Suprapubic skin (tissue), 4 donors: Measurements from ENCODE around the gene USP38.

Source experiments
- CTCF ChIP-seq, 2 donors: fragments of 200-600 bp in 1 of 2; fragments of 450-650 bp in 1 of 2; sonication (generic) in 1 of 2; IDR thresholded peaks; one replicate each; pipeline ENCODE4 v1.5.1; 2016 to 2019; ENCODE audit warnings: antibody characterized with exemption in 2 of 2, mild to moderate bottlenecking in 1 of 2, moderate library complexity in 1 of 2
- EP300 ChIP-seq: sonication (generic); formaldehyde crosslinking; IDR thresholded peaks from one replicate; pipeline ENCODE4 v1.6.1; 2017; ENCODE audit warnings: antibody characterized with exemption
- POLR2A ChIP-seq, 2 donors: fragments of 450-650 bp; IDR thresholded peaks; one replicate each; pipeline ENCODE4 v1.6.1; 2017; ENCODE audit warnings: antibody characterized with exemption in 2 of 2, mild to moderate bottlenecking in 2 of 2, moderate library complexity in 2 of 2
- POLR2AphosphoS5 ChIP-seq, 3 donors: sonication (generic); formaldehyde crosslinking; IDR thresholded peaks; one replicate each; pipeline ENCODE4 v1.6.1; 2017; ENCODE audit warnings: antibody characterized with exemption in 3 of 3

GRCh38 chr4:143163614-143164013 is 21.1 kb upstream of the USP38 start:
- no peak for TF ChIP-seq POLR2A (IDR thresholded peaks at IDR 0.05)
- no peak for TF ChIP-seq CTCF (IDR thresholded peaks at IDR 0.05)
- TF ChIP-seq POLR2AphosphoS5 (IDR thresholded peaks at IDR 0.05) = no peak
- TF ChIP-seq EP300 = no peak
